Suprapubic skin (tissue), 4 donors: Measurements from ENCODE around the gene HSPA1L.

Experiments used
- CTCF ChIP-seq, 2 donors: fragments of 200-600 bp in 1 of 2; fragments of 450-650 bp in 1 of 2; sonication (generic) in 1 of 2; IDR thresholded peaks; one replicate each; pipeline ENCODE4 v1.5.1; 2016 to 2019; ENCODE audit warnings: antibody characterized with exemption in 2 of 2, mild to moderate bottlenecking in 1 of 2, moderate library complexity in 1 of 2
- POLR2A ChIP-seq, 2 donors: fragments of 450-650 bp; IDR thresholded peaks; one replicate each; pipeline ENCODE4 v1.6.1; 2017; ENCODE audit warnings: antibody characterized with exemption in 2 of 2, mild to moderate bottlenecking in 2 of 2, moderate library complexity in 2 of 2
- POLR2AphosphoS5 ChIP-seq, 3 donors: sonication (generic); formaldehyde crosslinking; IDR thresholded peaks; one replicate each; pipeline ENCODE4 v1.6.1; 2017; ENCODE audit warnings: antibody characterized with exemption in 3 of 3

- TF ChIP-seq CTCF (IDR thresholded peaks at IDR 0.05) = no peak
- no peak for TF ChIP-seq POLR2AphosphoS5 (IDR thresholded peaks at IDR 0.05)
- TF ChIP-seq POLR2A (IDR thresholded peaks at IDR 0.05) = no peak
Measured at GRCh38 chr6:31764198-31764597, 50.9 kb downstream of the HSPA1L start.
